HepG2 (cell line): ENCODE measurements around the gene ATIC. TPM values are rescaled to one million over a fixed set of nuclear protein-coding genes. Genes with fewer than 3 reads are reported as not detected.
A peak's percentile ranks its signal among the peaks of the same experiment; 100 is the strongest.

Source experiments
- ATAC-seq: fragments of 200-7000 bp; cut with Tn5 transposase; 3 replicates; pipeline ENCODE4 v1.9.1; 2020; ENCODE audit warnings: mild to moderate bottlenecking, moderate library complexity
- BruUV-seq: library from RNA; stranded (reverse); fragments of 400-500 nt; replicated peaks from 2 replicates; lab custom pipeline; 2021; lab: Mats Ljungman, UMichigan
- CTCF ChIA-PET: fragments of 300-600 bp; formaldehyde crosslinking; extraction: SDS; loops from one replicate; lab custom pipeline; 2021; ENCODE audit warnings: low total read pairs, inconsistent platforms, low intra/inter-chr PET ratio; lab: Yijun Ruan, JAX
- POLR2A ChIA-PET: fragments of 350-600 bp; sonication (Branson Sonifier 250); formaldehyde crosslinking; loops from one replicate; lab custom pipeline; 2020; ENCODE audit warnings: antibody characterized with exemption, inconsistent platforms; lab: Yijun Ruan, JAX
- DNase-seq: peaks from one replicate; pipeline ENCODE4 v3.0.0-alpha.2; 2015; ENCODE audit warnings: low spot score
- FAIRE-seq: peaks from 3 replicates; lab custom pipeline; 2011; peaks lifted over from hg19 to GRCh38; lab: Jason Lieb, UNC
- H2AFZ ChIP-seq: one replicate; pipeline ENCODE4 v1.6.1; 2011; ENCODE audit warnings: low read length, inconsistent platforms
- H3K27ac ChIP-seq: fragments of 300-600 bp; 3 replicates; pipeline ENCODE4 v1.8.0; 2011; ENCODE audit warnings: mixed run types, mild to moderate bottlenecking, mixed read lengths, low read length, inconsistent platforms; ENCODE audit not compliant: insufficient read depth; ENCODE audit errors: extremely low read length
- H3K27me3 ChIP-seq, 2 experiments: fragments of 200-600 bp in 1 of 2; 2 replicates in 1 of 2; 3 replicates in 1 of 2; pipeline versions ENCODE4 v1.6.0 to v1.8.0; 2011; ENCODE audit warnings: low read length in 2 of 2, mild to moderate bottlenecking in 2 of 2, moderate library complexity in 2 of 2, inconsistent platforms in 1 of 2; ENCODE audit not compliant: insufficient read depth in 2 of 2, control insufficient read depth in 1 of 2
- H3K36me3 ChIP-seq, 2 experiments: fragments of 200-600 bp in 1 of 2; replicated peaks in 1 of 2; 2 replicates in 1 of 2; 3 replicates in 1 of 2; pipeline versions ENCODE4 v1.5.1 to v1.8.0; 2011; ENCODE audit warnings: low read length in 2 of 2, inconsistent platforms in 1 of 2; ENCODE audit not compliant: insufficient read depth in 2 of 2, control insufficient read depth in 1 of 2
- H3K4me1 ChIP-seq: 2 replicates; pipeline ENCODE4 v1.5.1; 2012; ENCODE audit warnings: low read length, inconsistent platforms; ENCODE audit not compliant: insufficient read depth
- H3K4me2 ChIP-seq: 2 replicates; pipeline ENCODE4 v1.6.0; 2011; ENCODE audit warnings: low read depth, low read length, inconsistent platforms
- H3K4me3 ChIP-seq, 3 experiments: fragments of 200-600 bp in 1 of 3; sonication (generic), shearing (Covaris generic) in 1 of 3; replicated peaks in 1 of 3; 2 replicates each; pipeline ENCODE4 v1.5.1; 2011 to 2016; ENCODE audit warnings: low read length in 3 of 3, inconsistent platforms in 2 of 3, low read depth in 2 of 3, mild to moderate bottlenecking in 2 of 3, control low read depth in 1 of 3, mixed read lengths in 1 of 3; ENCODE audit not compliant: insufficient read depth in 1 of 3
- H3K79me2 ChIP-seq: one replicate; pipeline ENCODE4 v1.6.1; 2011; ENCODE audit warnings: low read length, inconsistent platforms; ENCODE audit not compliant: insufficient read depth
- H3K9ac ChIP-seq: 2 replicates; pipeline ENCODE4 v1.6.0; 2011; ENCODE audit warnings: mild to moderate bottlenecking, low read depth, low read length, inconsistent platforms; ENCODE audit not compliant: insufficient read depth
- H3K9me3 ChIP-seq: 2 replicates; pipeline ENCODE4 v1.5.1; 2012; ENCODE audit warnings: mild to moderate bottlenecking, low read length
- H4K20me1 ChIP-seq: 2 replicates; pipeline ENCODE4 v1.6.0; 2011; ENCODE audit warnings: inconsistent platforms, mild to moderate bottlenecking, low read length, moderate library complexity; ENCODE audit not compliant: insufficient read depth
- PHF5A ChIP-seq: IDR thresholded peaks from one replicate; pipeline ENCODE4 v1.6.1; 2018; ENCODE audit warnings: low read depth, missing genetic modification reagents; ENCODE audit not compliant: unreplicated experiment
- POLR2A ChIP-seq, 2 experiments: IDR thresholded peaks; 2 replicates each; pipeline ENCODE4 v1.6.1; 2011; ENCODE audit warnings: low read depth in 2 of 2, low read length in 2 of 2, mild to moderate bottlenecking in 1 of 2, moderate library complexity in 1 of 2; ENCODE audit not compliant: insufficient read depth in 1 of 2
- POLR2G ChIP-seq: fragments of 200-400 bp; formaldehyde crosslinking; IDR thresholded peaks from 2 replicates; pipeline ENCODE4 v1.6.1; 2018; ENCODE audit warnings: mild to moderate bottlenecking, low read depth, low read length, moderate library complexity
- RBFOX2 ChIP-seq: fragments of 200-400 bp; formaldehyde crosslinking; IDR thresholded peaks from 2 replicates; pipeline ENCODE4 v1.6.1; 2017; ENCODE audit warnings: low read depth, mild to moderate bottlenecking, low read length
- SIX1 ChIP-seq: sonication (generic); formaldehyde crosslinking; IDR thresholded peaks from 2 replicates; pipeline ENCODE4 v1.4.0; 2020; ENCODE audit warnings: missing genetic modification reagents, borderline replicate concordance
- SNAPC2 ChIP-seq: sonication (generic); formaldehyde crosslinking; IDR thresholded peaks from 2 replicates; pipeline ENCODE4 v1.8.1; 2022; ENCODE audit warnings: mild to moderate bottlenecking, missing genetic modification reagents
- SRSF4 ChIP-seq: fragments of 200-400 bp; formaldehyde crosslinking; IDR thresholded peaks from one replicate; pipeline ENCODE4 v1.6.1; 2018; ENCODE audit warnings: mild to moderate bottlenecking, low read depth, low read length, moderate library complexity; ENCODE audit not compliant: poor library complexity, severe bottlenecking
- TEAD3 ChIP-seq: optimal IDR thresholded peaks from 2 replicates; pipeline ENCODE3; 2016; ENCODE audit warnings: borderline replicate concordance
- ZBTB46 ChIP-seq: sonication (generic); formaldehyde crosslinking; IDR thresholded peaks from 2 replicates; pipeline ENCODE4 v1.4.0; 2020; ENCODE audit warnings: mild to moderate bottlenecking, missing genetic modification reagents, borderline replicate concordance
- ZNF737 ChIP-seq: sonication (generic); formaldehyde crosslinking; IDR thresholded peaks from 2 replicates; pipeline ENCODE4 v1.5.0; 2020; ENCODE audit warnings: missing genetic modification reagents, mild to moderate bottlenecking, borderline replicate concordance
- WGBS: methylation state at CpG from one replicate; pipeline ENCODE4 v1.1.6; 2017; ENCODE audit warnings: low lambda C conversion rate; 5-methylcytosine and 5-hydroxymethylcytosine counted together
- in situ Hi-C: cut with HindIII; loops from 2 replicates; pipeline ENCODE4 v1.10.0; 2017; ENCODE audit warnings: low pct_unique_long_range_greater_than_20kb; ENCODE audit not compliant: extremely low pct_ligation_motif_present
- intact Hi-C: fragments of 100-400 bp; cut with micrococcal nuclease; formaldehyde crosslinking; loops from one replicate; pipeline ENCODE4 v1.10.0; 2022; ENCODE audit not compliant: unreplicated experiment
- polyA plus RNA-seq, 8 experiments: library from polyadenylated mRNA; depleted of rRNA in 3 of 8; stranded (reverse) in 7 of 8; unstranded in 1 of 8; fragments of >200 nt; fragmentation: Illumina TruSeq in 4 of 8; extraction: Trizol in 4 of 8; gene quantifications; 2 replicates each; pipeline versions ENCODE4 v1.2.1 to v1.2.3, GENCODE V29; 2011 to 2016; ENCODE audit warnings: low read depth in 4 of 8, missing spikeins in 1 of 8, mixed read lengths in 1 of 8; ENCODE audit not compliant: insufficient read depth in 1 of 8
- total RNA-seq, 5 experiments: library from RNA; depleted of rRNA; stranded (reverse); fragments of >200 nt; fragmentation: Illumina TruSeq; extraction: Trizol; gene quantifications; 2 replicates each; pipeline ENCODE4 v1.2.3, GENCODE V29; 2016; ENCODE audit warnings: low read depth in 1 of 5
- TF ChIP-seq, protein P1 (sequence below): sonication (generic); formaldehyde crosslinking; IDR thresholded peaks from 2 replicates; pipeline ENCODE4 v1.5.0; 2020; ENCODE audit warnings: mild to moderate bottlenecking, missing genetic modification reagents
- TF ChIP-seq, protein P2 (sequence below): sonication (generic); formaldehyde crosslinking; IDR thresholded peaks from 2 replicates; pipeline ENCODE4 v1.4.0; 2020; ENCODE audit warnings: missing genetic modification reagents, borderline replicate concordance

The ATIC gene
- total and polyA plus RNA-seq, 2 of the 13 experiments (the other 11 are each of a cell fraction or from before 2014, with no cell fraction given) = 89.8 to 146 TPM

DNA sequence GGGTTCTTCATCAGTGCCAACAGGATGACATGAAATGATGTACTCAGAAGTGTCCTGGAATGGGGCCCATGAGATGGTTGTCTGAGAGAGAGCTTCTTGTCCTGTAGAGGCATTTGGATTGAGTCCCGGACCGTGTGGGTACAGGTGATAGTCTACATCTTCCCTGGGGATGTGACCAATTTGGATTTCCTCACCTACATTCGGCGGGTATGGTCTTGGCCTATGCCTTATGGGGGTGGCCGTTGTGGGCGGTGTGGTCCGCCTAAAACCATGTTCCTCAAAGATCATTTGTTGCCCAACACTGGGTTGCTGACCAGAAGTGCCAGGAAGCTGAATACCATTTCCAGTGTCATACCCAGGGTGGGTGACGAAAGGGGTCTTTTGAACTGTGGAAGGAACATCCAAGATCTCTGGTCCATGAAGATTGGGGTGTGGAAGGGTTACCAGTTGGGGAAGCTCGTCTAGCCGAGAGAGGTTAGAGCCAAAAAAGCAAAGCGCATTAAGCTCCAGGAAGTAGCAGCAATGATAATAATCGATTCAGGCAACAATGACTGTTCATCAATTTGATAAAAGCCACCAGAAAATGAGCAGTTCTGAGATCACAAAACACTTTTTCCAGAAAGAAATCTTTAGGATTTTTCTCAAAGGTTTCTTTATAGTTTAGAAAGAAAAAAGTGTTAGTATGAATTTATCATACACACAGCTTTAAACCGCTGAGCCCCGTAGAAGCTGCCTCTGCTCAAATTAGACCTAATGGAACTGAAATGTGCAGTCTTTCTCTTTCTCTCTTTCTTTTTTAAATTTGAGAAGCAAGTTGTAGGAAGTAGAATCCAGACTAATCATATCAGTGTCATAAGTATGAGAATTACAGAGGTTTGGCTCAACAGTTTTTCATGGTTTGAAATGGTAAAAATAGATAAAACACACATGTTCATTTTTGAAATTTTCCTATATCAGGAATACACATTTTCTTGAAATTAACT lies 60.3 kb downstream of the ATIC start (continued):
- TF ChIP-seq ZNF737 (CRISPR knock-in tag) (0 out of 2 replicates have a peak, but pooled peaks have one; percentile 40), TEAD3 (CRISPR knock-in tag) (no peak), SIX1 (CRISPR knock-in tag) (no peak)

DNA sequence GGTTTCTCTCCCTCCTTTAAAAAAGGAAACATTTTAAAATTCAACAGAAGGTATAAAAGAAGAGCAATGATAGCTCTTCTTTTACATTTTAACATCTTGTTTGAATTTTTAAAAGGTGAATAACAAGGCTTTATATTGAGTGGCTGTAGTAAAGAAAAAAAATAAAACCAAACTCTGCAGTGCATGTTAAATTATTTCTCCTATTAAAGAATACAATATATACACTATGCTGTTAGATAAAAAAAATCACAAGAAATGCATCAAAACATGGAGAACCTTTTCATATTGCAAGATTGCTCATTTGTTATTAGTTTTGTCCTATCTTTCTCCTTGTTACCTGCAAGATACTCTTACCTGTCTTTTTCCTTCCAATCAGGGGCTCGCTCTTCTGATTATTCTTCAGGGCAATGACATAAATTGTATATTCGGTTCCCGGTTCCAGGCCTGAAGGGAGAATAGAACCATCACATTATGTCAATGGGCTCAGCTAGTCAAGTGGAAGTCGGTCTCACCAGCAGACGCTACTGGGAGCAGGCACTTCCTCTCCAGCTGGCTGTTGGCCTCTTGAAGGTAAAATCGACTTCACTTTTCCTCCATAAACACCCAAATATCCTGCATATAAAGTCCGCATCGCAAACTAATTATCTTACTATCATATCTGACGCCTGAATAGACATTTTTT lies 61.2 kb downstream of the ATIC start:
- no peak for DNase-seq
- Histone ChIP-seq H2AFZ (no peak overlapping the region), H3K79me2 (no peaks in the 10 kb centered on the region), H3K27ac (no peak overlapping the region), H3K9me3 (no peaks in the 10 kb centered on the region), H4K20me1 (peaks cover 15% of the 10 kb centered on the region), H3K4me2 (no peak overlapping the region), H3K27me3 (no peaks in the 10 kb centered on the region), H3K9ac (no peak overlapping the region), H3K4me3 (no peak overlapping the region), H3K4me1 (no peaks in the 10 kb centered on the region), H3K36me3 (peaks cover 46 to 97% of the 10 kb centered on the region in 2 experiments)
- in situ Hi-C loops = no loop called here
- no peak for FAIRE-seq
- ChIA-PET CTCF (no interaction called here), POLR2A (no interaction called here)
- 97% methylated on average over 9 of the region's 9 CpGs for WGBS
- no TSS peak for BruUV-seq
- intact Hi-C loops = no loop called here
- no peak for ATAC-seq
- TF ChIP-seq POLR2G (peak; percentile 73), SNAPC2 (no peak), SRSF4 (peak; percentile 81), ZBTB46 (CRISPR knock-in tag) (no peak), RBFOX2 (peak; percentile 70), PHF5A (CRISPR knock-in tag) (peak; percentile 65), POLR2A (IDR thresholded peaks at IDR 0.05; ENCODE audit: insufficient read depth in 1 of 2, low read depth in 2 of 2, low read length in 2 of 2) (peak in 1 of 2 experiments; percentile 36; a peak in 1 of 4 replicates)
- TF ChIP-seq, protein P1, sequence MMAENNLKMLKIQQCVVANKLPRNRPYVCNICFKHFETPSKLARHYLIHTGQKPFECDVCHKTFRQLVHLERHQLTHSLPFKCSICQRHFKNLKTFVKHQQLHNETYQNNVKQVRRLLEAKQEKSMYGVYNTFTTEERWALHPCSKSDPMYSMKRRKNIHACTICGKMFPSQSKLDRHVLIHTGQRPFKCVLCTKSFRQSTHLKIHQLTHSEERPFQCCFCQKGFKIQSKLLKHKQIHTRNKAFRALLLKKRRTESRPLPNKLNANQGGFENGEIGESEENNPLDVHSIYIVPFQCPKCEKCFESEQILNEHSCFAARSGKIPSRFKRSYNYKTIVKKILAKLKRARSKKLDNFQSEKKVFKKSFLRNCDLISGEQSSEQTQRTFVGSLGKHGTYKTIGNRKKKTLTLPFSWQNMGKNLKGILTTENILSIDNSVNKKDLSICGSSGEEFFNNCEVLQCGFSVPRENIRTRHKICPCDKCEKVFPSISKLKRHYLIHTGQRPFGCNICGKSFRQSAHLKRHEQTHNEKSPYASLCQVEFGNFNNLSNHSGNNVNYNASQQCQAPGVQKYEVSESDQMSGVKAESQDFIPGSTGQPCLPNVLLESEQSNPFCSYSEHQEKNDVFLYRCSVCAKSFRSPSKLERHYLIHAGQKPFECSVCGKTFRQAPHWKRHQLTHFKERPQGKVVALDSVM (CRISPR knock-in tag) = no peak
- TF ChIP-seq, protein P2, sequence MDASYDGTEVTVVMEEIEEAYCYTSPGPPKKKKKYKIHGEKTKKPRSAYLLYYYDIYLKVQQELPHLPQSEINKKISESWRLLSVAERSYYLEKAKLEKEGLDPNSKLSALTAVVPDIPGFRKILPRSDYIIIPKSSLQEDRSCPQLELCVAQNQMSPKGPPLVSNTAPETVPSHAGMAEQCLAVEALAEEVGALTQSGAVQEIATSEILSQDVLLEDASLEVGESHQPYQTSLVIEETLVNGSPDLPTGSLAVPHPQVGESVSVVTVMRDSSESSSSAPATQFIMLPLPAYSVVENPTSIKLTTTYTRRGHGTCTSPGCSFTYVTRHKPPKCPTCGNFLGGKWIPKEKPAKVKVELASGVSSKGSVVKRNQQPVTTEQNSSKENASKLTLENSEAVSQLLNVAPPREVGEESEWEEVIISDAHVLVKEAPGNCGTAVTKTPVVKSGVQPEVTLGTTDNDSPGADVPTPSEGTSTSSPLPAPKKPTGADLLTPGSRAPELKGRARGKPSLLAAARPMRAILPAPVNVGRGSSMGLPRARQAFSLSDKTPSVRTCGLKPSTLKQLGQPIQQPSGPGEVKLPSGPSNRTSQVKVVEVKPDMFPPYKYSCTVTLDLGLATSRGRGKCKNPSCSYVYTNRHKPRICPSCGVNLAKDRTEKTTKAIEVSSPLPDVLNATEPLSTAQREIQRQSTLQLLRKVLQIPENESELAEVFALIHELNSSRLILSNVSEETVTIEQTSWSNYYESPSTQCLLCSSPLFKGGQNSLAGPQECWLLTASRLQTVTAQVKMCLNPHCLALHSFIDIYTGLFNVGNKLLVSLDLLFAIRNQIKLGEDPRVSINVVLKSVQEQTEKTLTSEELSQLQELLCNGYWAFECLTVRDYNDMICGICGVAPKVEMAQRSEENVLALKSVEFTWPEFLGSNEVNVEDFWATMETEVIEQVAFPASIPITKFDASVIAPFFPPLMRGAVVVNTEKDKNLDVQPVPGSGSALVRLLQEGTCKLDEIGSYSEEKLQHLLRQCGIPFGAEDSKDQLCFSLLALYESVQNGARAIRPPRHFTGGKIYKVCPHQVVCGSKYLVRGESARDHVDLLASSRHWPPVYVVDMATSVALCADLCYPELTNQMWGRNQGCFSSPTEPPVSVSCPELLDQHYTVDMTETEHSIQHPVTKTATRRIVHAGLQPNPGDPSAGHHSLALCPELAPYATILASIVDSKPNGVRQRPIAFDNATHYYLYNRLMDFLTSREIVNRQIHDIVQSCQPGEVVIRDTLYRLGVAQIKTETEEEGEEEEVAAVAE (CRISPR knock-in tag) = no peak
